PC-3 (cell line): Measurements from ENCODE around the gene MAP1B. TPM values are rescaled to one million over a fixed set of nuclear protein-coding genes. Genes with fewer than 3 reads are reported as not detected.

Experiments
- ATAC-seq: fragments of 200-7000 bp; cut with Tn5 transposase; 2 replicates; pipeline ENCODE4 v1.9.1; 2020; ENCODE audit warnings: mild to moderate bottlenecking, moderate library complexity
- BruUV-seq: library from RNA; stranded (reverse); fragments of 400-500 nt; replicated peaks from 2 replicates; lab custom pipeline; 2021; lab: Mats Ljungman, UMichigan
- CTCF ChIA-PET: fragments of 300-600 bp; sonication (Branson Sonifier 250); formaldehyde crosslinking; loops from one replicate; lab custom pipeline; 2022; ENCODE audit warnings: antibody characterized with exemption; lab: Charles Lee
- POLR2A ChIA-PET: fragments of 300-600 bp; sonication (Branson Sonifier 250); formaldehyde crosslinking; loops from one replicate; lab custom pipeline; 2022; ENCODE audit warnings: antibody characterized with exemption; ENCODE audit not compliant: unreplicated experiment; lab: Charles Lee
- DNase-seq: peaks from one replicate; pipeline ENCODE4 v3.0.0-alpha.2; 2015
- H2AFZ ChIP-seq: fragments of 300-600 bp; sonication (generic); 2 replicates; pipeline ENCODE4 v1.6.0; 2016; ENCODE audit warnings: antibody characterized with exemption, low read length
- H3F3A ChIP-seq: fragments of 300-600 bp; sonication (generic); one replicate; pipeline ENCODE4 v1.6.0; 2017; ENCODE audit warnings: antibody characterized with exemption, low read length, control low read depth, mild to moderate bottlenecking; ENCODE audit not compliant: unreplicated experiment
- H3K27ac ChIP-seq: fragments of 300-600 bp; sonication (generic); 2 replicates; pipeline ENCODE4 v1.5.1; 2016; ENCODE audit warnings: mild to moderate bottlenecking, low read length
- H3K27me3 ChIP-seq: fragments of 300-600 bp; sonication (generic); 2 replicates; pipeline ENCODE4 v1.6.1; 2016; ENCODE audit warnings: low read length, mixed read lengths
- H3K36me3 ChIP-seq: fragments of 300-600 bp; sonication (generic); 2 replicates; pipeline ENCODE4 v1.6.1; 2016; ENCODE audit warnings: low read depth, mixed run types, low read length, mixed read lengths
- H3K4me1 ChIP-seq: fragments of 300-600 bp; sonication (generic); 2 replicates; pipeline ENCODE4 v1.5.1; 2016; ENCODE audit warnings: low read length; ENCODE audit not compliant: insufficient read depth
- H3K4me2 ChIP-seq: fragments of 300-600 bp; sonication (generic); 2 replicates; pipeline ENCODE4 v1.6.0; 2016; ENCODE audit warnings: low read length
- H3K4me3 ChIP-seq: fragments of 300-600 bp; sonication (generic); 2 replicates; pipeline ENCODE4 v1.5.1; 2016; ENCODE audit warnings: mild to moderate bottlenecking, low read length, mixed read lengths
- H3K79me2 ChIP-seq: fragments of 300-600 bp; sonication (generic); 2 replicates; pipeline ENCODE4 v1.6.1; 2017; ENCODE audit warnings: low read length, mixed read lengths
- H3K9ac ChIP-seq: fragments of 300-600 bp; sonication (generic); 2 replicates; pipeline ENCODE4 v1.6.0; 2016; ENCODE audit warnings: mild to moderate bottlenecking, low read length
- H3K9me2 ChIP-seq: fragments of 300-600 bp; sonication (generic); replicated peaks from 2 replicates; pipeline ENCODE4 v1.6.1; 2016; ENCODE audit warnings: mixed run types, low read length, mixed read lengths
- H3K9me3 ChIP-seq: fragments of 300-600 bp; sonication (generic); 2 replicates; pipeline ENCODE4 v1.6.1; 2016; ENCODE audit warnings: low read length, mixed read lengths
- H4K20me1 ChIP-seq: fragments of 300-600 bp; sonication (generic); 2 replicates; pipeline ENCODE4 v1.6.1; 2016; ENCODE audit warnings: low read length, mixed read lengths
- CTCF ChIP-seq: fragments of 300-600 bp; sonication (generic); conservative IDR thresholded peaks from 2 replicates; pipeline ENCODE4 v1.5.1; 2017; ENCODE audit warnings: antibody characterized with exemption, low read depth, mild to moderate bottlenecking, low read length
- EZH2 ChIP-seq: fragments of 300-600 bp; sonication (generic); IDR thresholded peaks from one replicate; pipeline ENCODE4 v1.6.1; 2017; ENCODE audit warnings: antibody characterized with exemption, mild to moderate bottlenecking, low read length; ENCODE audit not compliant: unreplicated experiment
- EZH2phosphoT487 ChIP-seq: fragments of 300-600 bp; sonication (generic); IDR thresholded peaks from 2 replicates; pipeline ENCODE4 v1.6.1; 2018; ENCODE audit warnings: mild to moderate bottlenecking, antibody characterized with exemption, low read length, borderline replicate concordance
- intact Hi-C: fragments of 100-400 bp; cut with micrococcal nuclease; formaldehyde crosslinking; loops from 2 replicates; pipeline ENCODE4 v1.9.0; 2023
- total RNA-seq: library from RNA; depleted of rRNA; stranded (reverse); fragments of >200 nt; gene quantifications from 2 replicates; pipeline ENCODE4 v1.2.3, GENCODE V29; 2014

The MAP1B gene
- total RNA-seq, 1 experiment from 2014 or later: 12.8 TPM

- no peaks in the 10 kb centered on the region for H3K36me3 ChIP-seq
- no peaks in the 10 kb centered on the region for H3K9me2 ChIP-seq
- TF ChIP-seq EZH2 (no peak), CTCF (no peak), EZH2phosphoT487 (no peak)
- ChIA-PET POLR2A (no interaction called here), CTCF (no interaction called here)
- intact Hi-C loops: no loop called here
- no peaks in the 10 kb centered on the region for H3K79me2 ChIP-seq
- ATAC-seq (no peak), DNase-seq (no peak)
- H3K27me3 ChIP-seq: no peaks in the 10 kb centered on the region
- no peak overlapping the region for H3K27ac ChIP-seq
- no peaks in the 10 kb centered on the region for H3K9me3 ChIP-seq
- H3F3A ChIP-seq: no peaks in the 10 kb centered on the region
- no peak overlapping the region for H3K4me3 ChIP-seq
- no peaks in the 10 kb centered on the region for H3K4me1 ChIP-seq
- no peak overlapping the region for H2AFZ ChIP-seq
- H3K4me2 ChIP-seq: no peak overlapping the region
- no peak overlapping the region for H3K9ac ChIP-seq
- H4K20me1 ChIP-seq: no peaks in the 10 kb centered on the region
- BruUV-seq: no TSS peak
These were observed 10.6 kb upstream of the MAP1B start for GRCh38 chr5:72096602-72097188.

- H3K4me2 ChIP-seq: peak overlapping the region; percentile 21; the same call in 1 of the 2 replicates
- no peak overlapping the region for H3K9ac ChIP-seq
- H2AFZ ChIP-seq: no peak overlapping the region
- H3K9me3 ChIP-seq: no peaks in the 10 kb centered on the region
- ATAC-seq: peak; percentile 66
- POLR2A ChIA-PET: interaction anchor here (0.6 kb wide), 1 partner anchor 170 kb away, joined by 3 read pairs; no protein-coding TSS in a partner anchor
- H3K79me2 ChIP-seq: no peaks in the 10 kb centered on the region
- CTCF ChIA-PET: no interaction called here
- no peaks in the 10 kb centered on the region for H3K27me3 ChIP-seq
- peaks cover 6% of the 10 kb centered on the region for H3K4me1 ChIP-seq
- no TSS peak for BruUV-seq
- H3K4me3 ChIP-seq: no peak overlapping the region
- TF ChIP-seq CTCF (no peak), EZH2phosphoT487 (no peak), EZH2 (no peak)
- peak; percentile 69 for DNase-seq
- peak overlapping the region; percentile 16; the same call in 1 of the 2 replicates for H3K27ac ChIP-seq
- intact Hi-C loops: loop anchor here (10.0 kb wide), 2 partner anchors 87 to 167 kb away; no protein-coding TSS in a partner anchor
- H4K20me1 ChIP-seq: no peaks in the 10 kb centered on the region
- H3K9me2 ChIP-seq: no peaks in the 10 kb centered on the region
- H3K36me3 ChIP-seq: no peaks in the 10 kb centered on the region
- no peaks in the 10 kb centered on the region for H3F3A ChIP-seq
These were observed 5.4 kb upstream of the MAP1B start for GRCh38 chr5:72101828-72102227.

GRCh38 chr5:72106817-72107130, 501 bp upstream of the MAP1B start:
- H4K20me1 ChIP-seq: no peaks in the 10 kb centered on the region

More at GRCh38 chr5:72106817-72107130, 501 bp upstream of the MAP1B start:
- no peak for TF ChIP-seq EZH2phosphoT487
- TF ChIP-seq EZH2: no peak
- no peak for TF ChIP-seq CTCF
- Histone ChIP-seq H3K27ac (no peak overlapping the region), H3K9me2 (no peaks in the 10 kb centered on the region), H3K4me3 (peak overlapping the region; percentile 90), H2AFZ (peak overlapping the region; percentile 92; the same call in 1 of the 2 replicates), H3K4me2 (peak overlapping the region; percentile 98), H3K36me3 (no peaks in the 10 kb centered on the region), H3F3A (no peaks in the 10 kb centered on the region), H3K9ac (peak overlapping the region; percentile 68; the same call in 1 of the 2 replicates), H3K27me3 (no peaks in the 10 kb centered on the region), H3K4me1 (peaks cover 11% of the 10 kb centered on the region), H3K9me3 (no peaks in the 10 kb centered on the region), H3K79me2 (peaks cover 34% of the 10 kb centered on the region)
- no TSS peak for BruUV-seq
- no peak for ATAC-seq
- intact Hi-C loops: loop anchor here (10.0 kb wide), 2 partner anchors 92 to 172 kb away; no protein-coding TSS in a partner anchor
- ChIA-PET CTCF (no interaction called here), POLR2A (interaction anchor here (0.6 kb wide), 1 partner anchor 213 kb away, joined by 3 read pairs; the partner anchor contains the start of genes MRPS27 and PTCD2)
- no peak for DNase-seq
